G401.6 (cell line): ENCODE measurements around the gene DKK2.

Experiments
- FAIRE-seq: peaks from 2 replicates; lab custom pipeline; 2012; peaks lifted over from hg19 to GRCh38; lab: Jason Lieb, UNC

Gene DKK2

GRCh38 chr4:107017443-107018343 lies 18.4 kb downstream of the DKK2 start:
- no peak for FAIRE-seq

GRCh38 chr4:107011312-107011711 lies 24.8 kb downstream of the DKK2 start:
- no peak for FAIRE-seq

- no peak for FAIRE-seq
Measured at GRCh38 chr4:107009196-107009968, 26.7 kb downstream of the DKK2 start.

GRCh38 chr4:107008115-107008514 lies 28.0 kb downstream of the DKK2 start:
- FAIRE-seq: no peak

GRCh38 chr4:107006218-107006617 lies 29.9 kb downstream of the DKK2 start:
- no peak for FAIRE-seq

- FAIRE-seq: no peak
Measured at GRCh38 chr4:106996490-106996889, 39.6 kb downstream of the DKK2 start.

GRCh38 chr4:106993827-106994226 lies 42.3 kb downstream of the DKK2 start:
- FAIRE-seq: no peak

GRCh38 chr4:106987311-106987710 lies 48.8 kb downstream of the DKK2 start:
- FAIRE-seq: no peak

GRCh38 chr4:106986486-106986885 lies 49.6 kb downstream of the DKK2 start:
- no peak for FAIRE-seq

- no peak for FAIRE-seq
Measured at GRCh38 chr4:106985830-106986229, 50.3 kb downstream of the DKK2 start.

- FAIRE-seq: no peak
Measured at GRCh38 chr4:106982711-106983211, 53.4 kb downstream of the DKK2 start.

GRCh38 chr4:106981431-106981830 lies 54.7 kb downstream of the DKK2 start:
- no peak for FAIRE-seq

GRCh38 chr4:106979476-106979875 lies 56.6 kb downstream of the DKK2 start:
- FAIRE-seq: no peak

GRCh38 chr4:106978046-106978774 lies 57.9 kb downstream of the DKK2 start:
- FAIRE-seq: no peak

GRCh38 chr4:106971636-106972035 lies 64.5 kb downstream of the DKK2 start:
- FAIRE-seq: no peak

- no peak for FAIRE-seq
Measured at GRCh38 chr4:106967892-106968291, 68.2 kb downstream of the DKK2 start.

GRCh38 chr4:106953036-106953705 lies 82.9 kb downstream of the DKK2 start:
- no peak for FAIRE-seq

- no peak for FAIRE-seq
Measured at GRCh38 chr4:106951891-106952290, 84.2 kb downstream of the DKK2 start.

- no peak for FAIRE-seq
Measured at GRCh38 chr4:106941841-106942240, 94.3 kb downstream of the DKK2 start.

GRCh38 chr4:106930522-106930921 lies 105.6 kb downstream of the DKK2 start:
- no peak for FAIRE-seq

- FAIRE-seq: no peak
Measured at GRCh38 chr4:106929248-106929647, 106.9 kb downstream of the DKK2 start.

GRCh38 chr4:106914223-106914622 lies 121.9 kb downstream of the DKK2 start:
- no peak for FAIRE-seq
